CD4-positive, alpha-beta T cell treated with Interleukin-2 at 100 ng/mL for 4 hours (primary cell): ENCODE data around the gene KCNJ4.
"Not testable (repeated sequence)": the region's sequence is repeated elsewhere in the genome, so short reads cannot be mapped to it uniquely, and the experiment has no call there.

Experiments
- DNase-seq: peaks from one replicate; pipeline ENCODE4 v3.0.0-alpha.2; 2020; ENCODE audit warnings: low spot score

Gene KCNJ4

GRCh38 chr22:38412435-38413084 is 42.4 kb downstream of the KCNJ4 start:
- peak; percentile 24 for DNase-seq

DNA sequence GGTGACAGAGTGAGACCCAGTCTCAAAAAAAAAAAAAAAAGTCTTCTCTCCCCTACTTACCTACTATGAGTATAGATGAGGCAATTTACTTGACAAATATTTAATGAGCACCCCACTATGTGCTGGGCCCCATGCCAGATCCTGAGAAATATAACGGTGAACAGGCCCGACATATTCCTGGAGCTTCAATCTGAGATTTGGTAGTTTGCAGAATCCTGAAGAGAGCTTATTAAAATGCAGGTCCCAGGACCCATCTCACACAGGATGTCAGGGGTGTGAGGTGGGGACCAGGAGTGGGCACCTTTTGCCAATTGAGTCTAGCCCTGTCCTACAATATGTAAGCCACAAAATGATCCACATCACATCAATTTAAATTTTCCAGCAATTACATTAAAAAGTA is 44.0 kb downstream of the KCNJ4 start:
- DNase-seq, result no peak

DNA sequence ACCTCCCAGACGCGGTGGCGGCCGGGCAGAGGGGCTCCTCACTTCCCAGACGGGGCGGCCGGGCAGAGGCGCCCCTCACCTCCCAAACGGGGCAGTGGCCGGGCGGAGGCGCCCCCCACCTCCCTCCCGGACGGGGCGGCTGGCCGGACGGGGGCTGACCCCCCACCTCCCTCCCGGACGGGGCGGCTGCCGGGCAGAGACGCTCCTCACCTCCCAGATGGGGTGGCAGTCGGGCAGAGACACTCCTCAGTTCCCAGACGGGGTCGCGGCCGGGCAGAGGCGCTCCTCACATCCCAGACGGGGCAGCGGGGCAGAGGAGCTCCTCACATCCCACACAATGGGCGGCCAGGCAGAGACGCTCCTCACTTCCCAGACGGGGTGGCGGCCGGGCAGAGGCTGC is 45.1 kb downstream of the KCNJ4 start:
- not testable (repeated sequence) for DNase-seq

GRCh38 chr22:38406617-38407016 is 48.4 kb downstream of the KCNJ4 start:
- DNase-seq, result no peak

GRCh38 chr22:38404419-38404818 is 50.6 kb downstream of the KCNJ4 start:
- DNase-seq, result no peak

GRCh38 chr22:38403812-38404211 is 51.2 kb downstream of the KCNJ4 start:
- DNase-seq, result no peak

DNA sequence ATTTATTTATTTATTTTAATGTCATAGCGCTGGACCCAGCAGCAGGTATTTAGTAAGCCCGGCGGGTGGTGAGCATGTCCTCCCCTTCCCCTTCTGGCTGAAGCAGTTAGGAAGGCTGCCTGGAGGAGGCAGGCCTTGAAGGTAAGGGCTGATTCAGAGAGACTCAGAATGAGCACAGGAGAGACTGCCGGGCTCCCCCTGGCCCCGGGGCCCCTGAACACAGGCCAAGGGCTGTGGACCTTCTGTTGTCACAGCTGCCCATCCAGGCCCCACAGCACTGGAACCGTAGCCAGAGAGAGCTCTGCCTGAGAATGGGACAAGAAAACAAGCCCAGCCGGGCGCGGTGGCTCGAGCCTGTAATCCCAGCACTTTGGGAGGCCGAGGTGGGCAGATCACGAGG is 52.8 kb downstream of the KCNJ4 start:
- DNase-seq, result no peak

DNA sequence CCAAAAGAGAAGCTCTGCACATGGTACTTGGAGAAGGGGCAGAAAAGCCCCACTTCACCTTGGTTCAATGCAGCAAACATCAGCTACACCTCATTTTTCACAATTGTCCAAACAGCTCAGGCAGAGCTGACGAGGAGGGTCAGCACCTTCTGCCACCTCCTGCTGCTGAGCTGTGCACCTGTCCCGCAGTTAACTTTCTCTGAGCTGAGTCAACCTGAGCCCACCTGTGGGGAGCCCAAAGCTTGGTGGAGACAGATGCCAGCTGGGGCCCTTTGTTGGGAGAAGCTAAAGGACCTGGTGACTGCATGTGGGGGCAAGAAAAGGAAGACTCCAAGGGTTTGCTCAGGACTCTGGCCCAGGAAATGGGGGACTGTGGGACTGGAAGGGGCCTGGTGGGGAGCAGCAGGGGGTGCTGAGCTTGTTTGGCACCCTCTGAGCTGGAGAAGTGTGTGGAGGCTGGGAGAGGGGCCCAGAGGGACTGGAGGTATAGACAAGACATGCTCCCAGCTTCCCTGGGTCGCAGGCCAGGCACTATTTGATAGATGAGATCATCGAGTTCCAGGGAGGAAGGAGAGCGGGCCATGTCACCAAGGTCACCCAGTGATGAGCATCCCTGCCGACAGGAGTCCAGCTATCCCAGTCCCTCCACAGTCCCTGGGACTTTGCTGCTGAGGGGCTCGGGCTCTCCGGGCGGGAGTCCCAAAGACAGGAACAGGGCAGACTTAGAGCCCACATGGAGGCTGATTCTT is 53.5 kb downstream of the KCNJ4 start:
- DNase-seq, result no peak

- DNase-seq, result not testable (repeated sequence)
Observed at GRCh38 chr22:38400256-38400655, 54.7 kb downstream of the KCNJ4 start.

DNA sequence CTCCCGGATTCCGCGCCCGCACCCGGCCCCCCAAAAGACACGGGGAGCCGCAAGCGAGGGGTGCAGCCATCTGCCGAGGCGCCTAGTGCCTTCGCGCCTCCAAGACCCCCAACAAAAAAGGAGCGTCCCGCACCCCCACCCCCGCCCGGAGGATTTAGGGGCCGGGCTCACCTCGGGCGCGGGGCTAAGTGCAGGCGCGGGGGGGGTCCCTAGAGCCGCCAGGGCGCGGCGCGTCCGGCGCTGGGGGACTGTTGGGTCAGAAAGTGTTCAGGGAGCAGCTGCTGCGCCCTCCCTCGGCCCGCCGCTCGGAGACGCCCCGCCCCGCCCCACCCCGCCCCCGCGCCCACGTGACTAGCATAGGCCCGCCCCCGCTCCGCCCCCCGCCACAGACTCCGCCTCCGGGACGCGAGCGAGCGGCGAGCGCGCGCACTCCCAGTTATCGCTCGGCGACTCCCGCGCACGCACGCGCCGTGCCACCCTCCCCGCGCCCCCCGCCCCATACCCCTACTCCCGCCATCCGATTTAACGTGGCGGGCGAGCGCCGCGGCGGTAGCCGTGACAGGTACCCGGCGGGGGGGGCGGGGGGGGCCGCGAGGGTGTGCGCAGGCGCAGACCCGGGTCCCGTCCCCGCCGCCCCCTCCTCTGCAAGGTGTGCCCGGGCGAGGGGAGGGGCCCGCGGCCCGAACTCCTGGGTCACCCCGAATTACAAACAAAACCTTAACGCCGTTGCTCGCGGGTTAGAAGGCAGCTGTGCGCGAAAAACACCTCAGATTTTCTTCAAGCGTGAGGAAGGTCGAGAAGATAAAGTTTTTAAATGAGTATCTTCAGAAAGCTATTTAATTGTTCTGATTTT is 56.2 kb downstream of the KCNJ4 start:
- DNase-seq, result peak; percentile 84

DNA sequence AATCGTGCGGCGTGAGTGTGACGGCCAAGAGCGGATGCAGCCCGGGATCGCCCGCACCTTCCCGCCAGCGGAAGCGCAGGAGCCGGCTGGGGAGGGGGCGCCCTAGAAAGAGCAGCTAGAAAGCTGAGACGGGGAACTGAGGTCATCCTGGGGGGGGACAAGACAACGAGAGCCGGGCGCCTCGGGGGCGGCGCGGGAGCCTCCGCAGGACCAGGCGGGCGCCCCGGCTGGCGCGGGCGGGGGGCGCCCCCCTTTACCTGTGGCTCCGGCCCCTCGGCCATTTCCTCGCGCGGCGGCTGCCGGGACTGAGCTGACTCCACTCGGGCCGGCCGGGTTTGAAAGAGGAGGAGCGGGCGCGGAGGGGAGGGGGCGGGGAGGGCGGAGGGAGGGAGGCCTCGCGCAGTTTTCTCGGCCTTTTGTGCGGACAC is 56.8 kb downstream of the KCNJ4 start:
- peak; percentile 18 for DNase-seq

- DNase-seq, result peak; percentile 5
Observed at GRCh38 chr22:38397189-38398085, 57.6 kb downstream of the KCNJ4 start.

GRCh38 chr22:38396440-38397069 is 58.4 kb downstream of the KCNJ4 start:
- DNase-seq, result not testable (repeated sequence)

DNA sequence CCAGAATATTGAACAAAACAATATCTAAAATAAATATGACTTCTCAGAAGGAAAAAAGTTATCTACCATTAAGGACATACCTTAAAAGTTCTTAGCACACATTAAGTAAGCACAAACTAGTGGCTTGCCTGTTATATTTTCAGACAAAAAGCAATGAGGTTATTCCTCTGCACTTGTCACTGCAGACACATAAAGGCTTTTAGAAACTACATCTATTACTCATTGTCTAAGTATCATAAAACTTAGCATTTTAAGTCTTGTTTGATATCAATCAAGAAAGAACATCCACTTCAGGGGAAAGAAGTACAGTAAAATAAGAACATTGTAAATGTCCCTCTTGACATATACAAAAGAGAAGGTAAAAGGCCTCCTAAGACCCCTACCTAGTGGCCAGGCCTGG is 59.1 kb downstream of the KCNJ4 start:
- not testable (repeated sequence) for DNase-seq

DNA sequence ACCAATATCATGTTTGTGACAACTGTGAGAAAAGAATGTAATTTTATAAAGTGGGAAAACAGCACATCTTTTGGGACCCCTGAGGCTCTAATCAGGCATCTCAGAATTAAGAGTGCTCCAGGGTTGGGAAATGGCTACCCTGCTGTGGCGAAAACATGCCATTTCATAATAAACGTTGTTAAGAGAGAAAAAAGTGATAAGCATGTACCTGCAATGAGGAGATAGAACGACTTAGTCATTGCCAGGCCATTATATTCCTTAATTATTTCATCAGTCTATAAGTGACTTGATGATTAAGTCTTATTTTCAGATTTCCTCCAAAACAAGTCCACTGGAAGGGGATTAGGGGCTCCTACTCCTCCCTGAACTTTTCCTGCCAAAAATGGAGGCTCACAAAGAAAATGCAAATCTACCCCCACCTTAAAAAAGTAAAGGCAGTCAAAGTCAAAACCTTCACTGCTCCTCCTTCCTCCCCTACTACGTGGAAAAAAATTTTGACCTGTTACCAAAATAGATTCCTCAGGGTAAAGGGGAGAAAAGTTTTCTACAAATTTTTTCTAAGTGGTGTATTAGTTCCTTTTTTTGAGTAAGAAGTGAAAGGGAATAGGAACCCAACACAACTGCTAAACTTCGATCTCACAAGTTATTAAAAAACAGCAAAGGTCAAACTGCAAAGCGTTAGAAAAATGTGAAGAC is 59.9 kb downstream of the KCNJ4 start:
- not testable (repeated sequence) for DNase-seq

DNA sequence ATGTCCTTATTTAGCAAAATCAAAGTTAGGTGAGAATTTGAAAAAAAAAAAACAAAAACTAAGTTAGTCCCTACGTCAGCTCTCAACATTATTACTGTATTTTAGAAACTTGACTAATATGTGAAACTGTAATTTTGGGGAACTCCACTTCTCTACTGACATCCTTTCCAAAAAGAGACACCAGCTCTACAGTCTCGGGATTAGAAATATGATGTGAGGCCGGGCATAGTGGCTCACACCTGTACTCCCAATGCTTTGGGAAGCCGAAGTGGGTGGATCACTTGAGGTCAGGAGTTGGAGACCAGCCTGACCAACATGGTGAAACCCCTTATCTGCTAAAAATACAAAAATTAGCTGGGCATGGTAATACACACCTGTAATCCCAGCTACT is 65.6 kb downstream of the KCNJ4 start:
- not testable (repeated sequence) for DNase-seq

DNA sequence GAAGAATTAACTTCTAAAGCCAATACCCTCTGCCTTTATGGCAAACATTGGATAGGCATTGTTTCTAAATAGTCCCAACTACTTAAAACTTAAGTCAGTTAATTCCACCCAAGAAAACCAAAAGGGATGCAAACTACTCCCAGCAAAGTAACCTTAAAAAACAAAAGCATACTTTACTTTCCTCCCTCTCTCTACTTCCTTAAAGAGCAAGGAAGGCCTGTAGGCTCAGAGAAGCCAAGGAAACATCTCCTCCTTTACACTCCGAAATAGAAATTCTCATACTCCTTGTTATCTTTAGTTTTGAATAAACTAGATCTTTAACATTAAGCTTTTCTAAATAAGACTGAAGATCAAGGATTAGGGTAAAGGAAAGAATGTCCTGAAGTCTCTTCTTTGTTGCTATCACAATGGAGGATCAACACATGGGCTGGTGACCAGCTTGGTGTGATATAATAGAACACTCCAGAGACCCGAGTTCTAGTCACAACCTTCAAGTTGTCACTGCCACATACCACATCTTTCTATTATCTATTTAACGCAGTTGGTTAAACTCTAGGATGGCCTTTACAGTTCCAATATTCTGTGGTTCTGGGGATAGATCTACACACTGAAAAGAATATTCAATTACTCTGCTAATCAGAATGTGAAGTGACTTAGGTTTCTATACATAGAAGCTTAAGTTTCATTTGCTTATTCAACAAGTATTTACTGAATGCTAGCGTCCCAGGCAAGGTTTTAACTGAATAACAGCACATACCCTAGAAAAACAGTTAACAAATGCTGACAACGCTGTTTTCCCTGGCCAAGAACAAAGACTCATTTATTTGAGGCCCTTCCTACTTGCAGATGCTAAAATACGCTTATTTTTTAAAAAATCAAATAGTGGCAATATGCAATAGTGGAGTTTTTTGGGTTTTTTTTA is 66.2 kb downstream of the KCNJ4 start:
- not testable (repeated sequence) for DNase-seq

DNA sequence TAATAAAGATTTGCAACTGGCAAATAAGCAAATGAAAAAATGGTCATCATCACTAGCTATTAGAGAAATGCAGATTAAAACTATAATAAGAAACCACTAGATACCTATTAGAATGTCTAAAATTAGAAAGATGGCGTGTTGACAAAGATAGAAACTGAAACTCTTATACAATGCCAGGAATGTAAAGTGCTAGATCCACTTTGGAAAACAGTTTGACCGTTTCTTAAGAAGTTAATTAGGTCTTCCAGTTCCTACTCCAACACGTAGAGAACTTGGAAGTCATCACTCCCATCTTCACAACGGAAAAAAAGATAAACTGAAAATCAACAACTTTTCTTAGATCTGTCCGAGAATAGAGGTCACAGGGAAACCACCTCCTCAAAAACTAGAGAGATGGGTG is 68.1 kb downstream of the KCNJ4 start:
- DNase-seq, result not testable (repeated sequence)

DNA sequence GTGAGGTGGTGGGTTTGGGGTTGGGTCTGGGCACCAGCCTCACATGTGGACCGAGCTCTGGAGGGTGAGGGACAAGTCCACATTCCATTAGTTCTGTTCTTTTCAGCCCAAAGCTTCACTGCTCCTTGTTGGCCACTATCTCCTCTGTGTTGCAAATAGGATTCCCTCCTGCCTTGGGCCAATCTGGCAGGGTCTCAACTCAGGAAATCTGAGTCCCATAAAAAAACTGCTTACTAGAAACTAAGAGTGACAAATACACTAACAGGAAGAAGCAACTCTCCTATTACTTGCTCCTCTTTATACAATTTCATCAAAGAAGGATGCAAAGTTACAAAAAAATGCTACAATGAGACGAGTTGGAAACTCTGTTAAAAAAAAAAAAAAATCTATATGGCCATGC is 71.6 kb downstream of the KCNJ4 start:
- DNase-seq, result no peak
